B cell (primary cell): Measurements from ENCODE around the gene RARRES1. TPM values are rescaled to one million over a fixed set of nuclear protein-coding genes. Genes with fewer than 3 reads are reported as not detected.

Source experiments
- ATAC-seq: fragments of 200-7000 bp; cut with Tn5 transposase; one replicate; pipeline ENCODE4 v1.10.0; 2021; ENCODE audit warnings: low read depth, mild to moderate bottlenecking, moderate number of reproducible peaks, moderate library complexity
- CTCF ChIA-PET: fragments of 350-600 bp; sonication (Branson Sonifier 250); formaldehyde crosslinking; loops from one replicate; lab custom pipeline; 2021; ENCODE audit warnings: antibody characterized with exemption, inconsistent platforms; lab: Charles Lee
- POLR2A ChIA-PET: fragments of 350-600 bp; sonication (Branson Sonifier 250); formaldehyde crosslinking; loops from one replicate; lab custom pipeline; 2021; ENCODE audit warnings: antibody characterized with exemption; lab: Charles Lee
- DNase-seq: peaks from one replicate; pipeline ENCODE4 v3.0.0; 2013
- H2AFZ ChIP-seq: 2 replicates; pipeline ENCODE4 v1.6.1; 2012; ENCODE audit warnings: mild to moderate bottlenecking, low read depth, low read length; ENCODE audit not compliant: insufficient read depth, poor library complexity, severe bottlenecking
- H3K27ac ChIP-seq, 2 donors: 1 replicate in 1 of 2; 2 replicates in 1 of 2; pipeline ENCODE4 v1.5.1; 2012 to 2013; ENCODE audit warnings: low read length in 2 of 2, mild to moderate bottlenecking in 2 of 2, moderate library complexity in 1 of 2
- H3K27me3 ChIP-seq, 4 experiments: fragments of 200-600 bp in 1 of 4; sonication (generic) in 1 of 4; replicated peaks in 1 of 4; 1 replicate in 2 of 4; 2 replicates in 2 of 4; pipeline versions ENCODE4 v1.6.1 to v1.7.0; 2013 to 2016; ENCODE audit warnings: low read length in 3 of 4, mild to moderate bottlenecking in 2 of 4, mixed read lengths in 1 of 4, moderate library complexity in 1 of 4; ENCODE audit not compliant: insufficient read depth in 4 of 4, control insufficient read depth in 3 of 4; ENCODE audit errors: control extremely low read depth in 1 of 4
- H3K36me3 ChIP-seq, 2 experiments: replicated peaks in 1 of 2; 1 replicate in 1 of 2; 2 replicates in 1 of 2; pipeline versions ENCODE4 v1.6.1 to v1.7.1; 2013; ENCODE audit warnings: low read length in 1 of 2; ENCODE audit not compliant: insufficient read depth in 2 of 2, control insufficient read depth in 1 of 2; ENCODE audit errors: control extremely low read depth in 1 of 2, extremely low read depth in 1 of 2
- H3K4me1 ChIP-seq, 2 donors: fragments of 200-600 bp in 1 of 2; sonication (generic) in 1 of 2; 1 replicate in 1 of 2; 2 replicates in 1 of 2; pipeline versions ENCODE4 v1.5.1 to v1.6.1; 2013 to 2017; ENCODE audit warnings: low read length in 2 of 2; ENCODE audit not compliant: control insufficient read depth in 2 of 2, insufficient read depth in 2 of 2
- H3K4me2 ChIP-seq: replicated peaks from 2 replicates; pipeline ENCODE3; 2012; ENCODE audit warnings: mild to moderate bottlenecking, low read depth, low read length; ENCODE audit not compliant: poor library complexity, severe bottlenecking
- H3K4me3 ChIP-seq, 5 experiments: fragments of 200-600 bp in 1 of 5; sonication (generic) in 1 of 5; 1 replicate in 3 of 5; 2 replicates in 2 of 5; pipeline versions ENCODE4 v1.5.1 to v1.7.0; 2011 to 2016; ENCODE audit warnings: low read length in 4 of 5, mild to moderate bottlenecking in 4 of 5, low read depth in 2 of 5, control low read depth in 1 of 5, moderate library complexity in 1 of 5; ENCODE audit not compliant: insufficient read depth in 1 of 5; ENCODE audit errors: control extremely low read depth in 1 of 5, extremely low read depth in 1 of 5
- H3K79me2 ChIP-seq: fragments of 200-600 bp; sonication (generic); one replicate; pipeline ENCODE4 v1.6.0; 2016; ENCODE audit warnings: low read length; ENCODE audit not compliant: control insufficient read depth, insufficient read depth
- H3K9ac ChIP-seq: fragments of 200-600 bp; sonication (generic); 2 replicates; pipeline ENCODE4 v1.6.1; 2017; ENCODE audit warnings: mild to moderate bottlenecking, low read length, moderate library complexity
- H3K9me3 ChIP-seq, 3 donors: one replicate each; pipeline versions ENCODE4 v1.6.1 to v1.7.1; 2013; ENCODE audit warnings: low read length in 2 of 3; ENCODE audit not compliant: control insufficient read depth in 2 of 3, insufficient read depth in 1 of 3; ENCODE audit errors: control extremely low read depth in 1 of 3
- H4K20me1 ChIP-seq: 2 replicates; pipeline ENCODE4 v1.6.0; 2012; ENCODE audit warnings: mild to moderate bottlenecking, low read length; ENCODE audit not compliant: insufficient read depth, control insufficient read depth, poor library complexity, severe bottlenecking
- H3K27ac Mint-ChIP-seq: one replicate; pipeline ENCODE4 v1.8.0; 2021; ENCODE audit warnings: mixed read lengths
- H3K27me3 Mint-ChIP-seq: one replicate; pipeline ENCODE4 v1.8.0; 2021; ENCODE audit warnings: mixed read lengths
- H3K4me1 Mint-ChIP-seq: one replicate; pipeline ENCODE4 v1.8.0; 2021; ENCODE audit warnings: mixed read lengths
- H3K4me3 Mint-ChIP-seq: one replicate; pipeline ENCODE4 v1.8.0; 2021; ENCODE audit warnings: mixed read lengths
- H3K9me3 Mint-ChIP-seq: one replicate; pipeline ENCODE4 v1.8.0; 2022; ENCODE audit warnings: mixed read lengths; ENCODE audit not compliant: insufficient read depth
- EZH2 ChIP-seq: IDR thresholded peaks from 2 replicates; pipeline ENCODE4 v1.6.1; 2012; ENCODE audit warnings: borderline replicate concordance, low read depth, mild to moderate bottlenecking, moderate library complexity, low read length; ENCODE audit not compliant: insufficient read depth, poor library complexity, severe bottlenecking
- WGBS: methylation state at CpG from one replicate; pipeline ENCODE4 v1.1.5; 2013; ENCODE audit warnings: missing lambda C conversion rate; ENCODE audit not compliant: insufficient coverage; 5-methylcytosine and 5-hydroxymethylcytosine counted together
- intact Hi-C: fragments of 100-400 bp; cut with micrococcal nuclease; formaldehyde crosslinking; loops from one replicate; pipeline ENCODE4 v1.10.0; 2022
- polyA plus RNA-seq: library from polyadenylated mRNA; depleted of rRNA; stranded (reverse); fragments of >200 nt; gene quantifications from 2 replicates; pipeline ENCODE4 v1.2.3, GENCODE V29; 2012
- total RNA-seq, 2 donors: library from RNA; stranded (reverse); fragments of 120-200 nt in 1 of 2; gene quantifications; 1 replicate in 1 of 2; 2 replicates in 1 of 2; pipeline versions ENCODE4 v1.2.3 to v1.2.4, GENCODE V29; 2013 to 2022
- TF ChIP-seq, protein P1 (sequence below): fragments of 200-600 bp; IDR thresholded peaks from one replicate; pipeline ENCODE4 v1.8.0; 2022; ENCODE audit warnings: antibody characterized with exemption, mild to moderate bottlenecking

Gene RARRES1
- total and polyA plus RNA-seq, 2 donors (not counting 1 experiment from before 2014, with no cell fraction given) = not detected

DNA sequence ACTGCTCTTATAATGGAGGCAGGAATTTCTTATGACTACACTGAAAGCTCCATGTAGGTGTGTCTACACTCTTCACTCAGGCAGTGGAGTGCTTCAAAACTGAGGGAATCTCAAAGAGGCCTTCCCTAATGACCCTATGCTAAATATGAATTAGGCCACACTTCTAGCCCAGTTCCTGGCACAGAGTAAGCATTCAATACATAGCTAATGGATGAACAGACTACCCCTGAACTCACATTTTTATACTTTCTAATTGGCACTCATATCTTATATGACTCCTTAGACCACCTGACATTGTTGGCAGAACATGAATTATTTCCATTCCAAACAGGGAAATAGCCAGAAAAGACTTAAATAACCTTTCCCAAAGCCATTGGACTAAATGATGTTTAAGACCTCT lies 3.4 kb downstream of the RARRES1 start:
- ChIA-PET POLR2A (no interaction called here), CTCF (interaction anchor here (0.7 to 4.7 kb wide), 6 partner anchors 13 to 531 kb away, joined by 3 to 122 read pairs (median 6); no protein-coding TSS in a partner anchor)
- no peaks in the 10 kb centered on the region for H4K20me1 ChIP-seq
- DNase-seq = no peak
- H2AFZ ChIP-seq = no peak overlapping the region
- no peak for TF ChIP-seq EZH2
- TF ChIP-seq, protein P1, sequence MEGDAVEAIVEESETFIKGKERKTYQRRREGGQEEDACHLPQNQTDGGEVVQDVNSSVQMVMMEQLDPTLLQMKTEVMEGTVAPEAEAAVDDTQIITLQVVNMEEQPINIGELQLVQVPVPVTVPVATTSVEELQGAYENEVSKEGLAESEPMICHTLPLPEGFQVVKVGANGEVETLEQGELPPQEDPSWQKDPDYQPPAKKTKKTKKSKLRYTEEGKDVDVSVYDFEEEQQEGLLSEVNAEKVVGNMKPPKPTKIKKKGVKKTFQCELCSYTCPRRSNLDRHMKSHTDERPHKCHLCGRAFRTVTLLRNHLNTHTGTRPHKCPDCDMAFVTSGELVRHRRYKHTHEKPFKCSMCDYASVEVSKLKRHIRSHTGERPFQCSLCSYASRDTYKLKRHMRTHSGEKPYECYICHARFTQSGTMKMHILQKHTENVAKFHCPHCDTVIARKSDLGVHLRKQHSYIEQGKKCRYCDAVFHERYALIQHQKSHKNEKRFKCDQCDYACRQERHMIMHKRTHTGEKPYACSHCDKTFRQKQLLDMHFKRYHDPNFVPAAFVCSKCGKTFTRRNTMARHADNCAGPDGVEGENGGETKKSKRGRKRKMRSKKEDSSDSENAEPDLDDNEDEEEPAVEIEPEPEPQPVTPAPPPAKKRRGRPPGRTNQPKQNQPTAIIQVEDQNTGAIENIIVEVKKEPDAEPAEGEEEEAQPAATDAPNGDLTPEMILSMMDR = no peak
- no peaks in the 10 kb centered on the region for H3K36me3 ChIP-seq
- H3K4me3 ChIP-seq = no peak overlapping the region
- no peak overlapping the region for H3K9ac ChIP-seq
- no peak overlapping the region for H3K4me2 ChIP-seq
- Mint-ChIP-seq H3K4me3 (no peak overlapping the region), H3K27ac (no peak overlapping the region), H3K27me3 (peaks cover 5% of the 10 kb centered on the region), H3K4me1 (peaks cover 15% of the 10 kb centered on the region), H3K9me3 (no peaks in the 10 kb centered on the region)
- peaks cover 16 to 20% of the 10 kb centered on the region in 2 donors for H3K4me1 ChIP-seq
- no peaks in the 10 kb centered on the region for H3K79me2 ChIP-seq
- H3K27me3 ChIP-seq = peaks cover 0 to 9% (median 3%) of the 10 kb centered on the region in 4 experiments
- no peak for ATAC-seq
- no peaks in the 10 kb centered on the region for H3K9me3 ChIP-seq
- intact Hi-C loops = loop anchor here (5.0 kb wide), 1 partner anchor 533 kb away; no protein-coding TSS in a partner anchor
- H3K27ac ChIP-seq = no peak overlapping the region

- no peak for DNase-seq
- CTCF ChIA-PET = interaction anchor here (0.8 to 4.7 kb wide), 18 partner anchors 9 to 532 kb away, joined by 3 to 122 read pairs (median 6); partner anchors contain the start of gene MFSD1
- H3K9me3 ChIP-seq = no peaks in the 10 kb centered on the region
- H2AFZ ChIP-seq = peak overlapping the region; percentile 61
- no peak for TF ChIP-seq EZH2
- TF ChIP-seq, protein P1 = peak; percentile 66
- peak overlapping the region; percentile 52 for H3K9ac ChIP-seq
- H3K4me3 ChIP-seq = peak overlapping the region in 1 of 5 experiments; percentile 56
- H3K4me1 ChIP-seq = peaks cover 17 to 24% of the 10 kb centered on the region in 2 donors
- no peak overlapping the region for H3K27ac ChIP-seq
- H3K4me3 Mint-ChIP-seq = peak overlapping the region; percentile 25
- H3K27ac Mint-ChIP-seq = no peak overlapping the region
- POLR2A ChIA-PET = no interaction called here
- H3K9me3 Mint-ChIP-seq = no peaks in the 10 kb centered on the region
- peaks cover 0 to 9% (median 3%) of the 10 kb centered on the region in 4 experiments for H3K27me3 ChIP-seq
- H4K20me1 ChIP-seq = no peaks in the 10 kb centered on the region
- peaks cover 5% of the 10 kb centered on the region for H3K27me3 Mint-ChIP-seq
- peaks cover 19% of the 10 kb centered on the region for H3K4me1 Mint-ChIP-seq
- H3K79me2 ChIP-seq = no peaks in the 10 kb centered on the region
- no peak for ATAC-seq
- H3K4me2 ChIP-seq = peak overlapping the region; percentile 65
- whole genome bisulfite sequencing = 77% methylated on average over 4 of the region's 4 CpGs
- H3K36me3 ChIP-seq = no peaks in the 10 kb centered on the region
- intact Hi-C loops = loop anchor here (5.0 kb wide), 1 partner anchor 534 kb away; no protein-coding TSS in a partner anchor
These were observed 4.2 kb downstream of the RARRES1 start for GRCh38 chr3:158728061-158728377.
